ENCODE measurements around the gene SLC13A4.
A peak's percentile ranks its signal among the peaks of the same experiment; 100 is the strongest.
"Not testable (repeated sequence)": the region's sequence is repeated elsewhere in the genome, so short reads cannot be mapped to it uniquely, and the experiment has no call there.

Gene SLC13A4

DNA sequence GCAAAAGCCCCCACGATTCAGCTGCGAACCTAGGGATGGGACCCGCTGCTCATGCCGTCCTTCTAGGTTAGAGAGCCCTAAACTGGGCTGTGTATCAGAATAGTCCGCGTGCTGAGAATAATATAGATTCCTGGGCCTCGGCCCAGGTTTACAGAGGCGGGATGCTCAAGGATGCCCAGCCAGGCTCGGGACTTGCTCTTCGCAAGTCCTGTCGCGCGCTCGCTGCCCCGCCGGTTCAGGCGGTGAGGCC is 65.9 kb downstream of the SLC13A4 start:
- no peak for DNase-seq (ENCODE audit: low spot score)

DNA sequence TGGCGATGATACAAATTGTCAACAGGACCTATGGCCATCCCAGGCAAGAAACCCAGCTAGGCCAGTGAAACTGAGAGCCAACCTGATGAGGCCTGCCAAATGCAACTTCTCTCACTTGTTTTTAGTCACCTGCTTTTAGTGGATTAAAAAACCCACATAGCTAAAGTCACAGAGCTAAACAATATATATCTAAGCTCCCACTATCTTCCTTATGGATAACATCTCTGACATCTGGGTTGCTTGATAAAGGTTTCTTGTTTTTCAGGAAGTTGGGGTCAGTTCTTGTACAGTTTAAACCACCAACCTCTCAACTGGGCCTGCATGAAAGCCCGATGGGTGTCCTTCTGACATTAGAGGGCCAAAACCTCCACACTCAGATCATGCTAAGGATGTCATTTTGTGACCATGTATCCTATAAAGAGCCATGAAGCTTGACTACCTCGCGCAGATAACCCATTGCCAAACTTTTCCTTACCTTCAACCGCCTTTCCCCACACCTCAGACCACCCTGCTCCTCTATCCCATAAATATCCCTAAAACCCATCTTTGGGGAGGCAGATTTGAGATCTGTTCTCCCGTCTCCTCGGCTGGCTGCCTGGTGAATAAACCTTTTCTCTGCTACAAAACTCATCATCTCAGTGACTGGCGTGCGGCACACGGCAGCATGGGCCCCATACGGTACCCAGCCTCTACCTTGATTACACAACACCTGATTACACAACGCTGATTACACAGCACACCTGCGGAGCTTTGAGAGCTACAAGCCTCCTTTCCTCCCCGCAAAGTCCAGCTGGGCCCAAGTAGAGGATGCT is 66.5 kb downstream of the SLC13A4 start:
- no peak for DNase-seq (ENCODE audit: low spot score)

DNA sequence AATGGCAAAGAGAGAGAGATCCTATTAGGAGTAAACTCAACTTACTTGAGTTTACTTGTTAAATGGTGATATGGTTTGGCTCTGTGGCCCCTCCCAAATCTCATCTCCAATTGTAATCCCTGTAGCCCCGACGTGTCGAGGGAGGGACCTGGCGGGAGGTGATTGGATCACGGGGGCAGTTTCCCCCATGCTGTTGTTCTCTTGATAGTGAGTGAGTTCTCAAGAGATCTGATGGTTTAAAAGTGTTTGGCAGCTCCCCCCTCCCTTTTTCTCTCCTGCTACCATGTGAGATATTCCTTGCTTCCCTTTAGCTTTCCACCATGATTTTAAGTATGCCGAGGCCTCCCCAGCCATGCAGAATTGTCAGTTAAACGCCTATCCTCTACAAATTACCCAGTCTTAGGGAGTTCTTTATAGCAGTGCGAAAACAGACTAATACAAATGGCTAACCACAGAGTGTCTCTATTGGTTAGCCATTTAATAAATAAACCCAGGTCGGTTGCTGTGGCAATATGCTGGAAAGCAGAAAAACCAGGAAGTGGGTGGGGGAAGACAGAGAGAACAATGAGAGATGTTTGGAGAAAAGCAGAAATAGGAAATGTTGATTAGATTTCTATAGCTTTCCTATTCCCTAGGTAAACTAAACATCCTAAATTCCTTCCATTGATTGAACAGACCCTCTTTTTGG is 68.7 kb downstream of the SLC13A4 start:
- no peak for DNase-seq (ENCODE audit: low spot score)

DNA sequence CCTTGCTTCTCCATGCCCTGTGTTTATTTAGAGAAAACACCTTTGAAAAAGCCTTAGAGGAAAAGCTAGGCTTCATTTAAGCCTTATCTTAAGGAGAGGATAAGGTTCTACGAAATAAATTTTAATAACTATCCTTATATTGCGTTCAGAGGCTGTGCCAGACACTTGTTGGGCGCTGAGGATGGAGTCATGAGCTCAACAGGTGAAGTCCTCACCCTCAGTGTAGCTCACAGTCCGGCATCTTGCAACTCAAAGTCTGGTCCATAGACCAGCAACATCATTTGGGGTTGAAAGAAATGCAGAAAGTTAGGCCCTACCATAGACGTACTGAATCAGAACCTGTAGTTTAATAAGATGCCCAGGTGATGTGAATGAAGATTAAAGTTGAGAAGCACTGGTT is 69.4 kb downstream of the SLC13A4 start:
- DNase-seq (ENCODE audit: low spot score), result no peak

DNA sequence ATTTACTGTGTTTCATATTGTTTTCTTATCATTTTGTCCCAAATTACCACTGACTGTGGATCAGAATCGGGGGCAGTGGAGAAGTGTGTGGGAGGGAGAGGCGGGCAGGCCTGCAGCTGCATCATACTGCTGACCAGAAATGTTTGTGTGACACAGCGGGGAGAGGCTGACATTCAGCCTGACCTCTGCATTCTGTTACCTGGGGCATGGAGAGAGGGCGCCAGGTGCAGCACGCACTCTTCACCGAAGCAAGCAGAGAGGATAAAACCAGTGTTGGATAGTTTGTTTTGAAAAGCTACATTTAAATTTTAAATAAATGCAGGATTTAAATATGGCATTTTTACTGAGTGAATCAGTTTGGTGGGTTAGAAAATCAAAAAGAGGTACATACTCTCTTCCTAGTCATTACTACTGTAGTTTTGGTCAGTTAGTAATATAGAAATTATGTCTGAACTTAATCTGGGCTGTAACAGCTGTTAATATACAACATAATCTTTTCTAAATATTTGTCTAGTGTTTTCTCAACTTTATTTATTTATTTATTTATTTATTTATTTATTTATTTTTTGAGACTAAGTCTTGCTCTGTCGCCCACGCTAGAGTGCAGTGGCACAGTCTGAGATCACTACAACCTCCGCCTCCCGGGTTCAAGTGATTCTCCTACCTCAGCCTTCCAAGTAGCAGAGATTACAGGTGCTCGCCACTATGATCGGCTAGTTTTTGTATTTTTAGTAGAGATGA is 74.5 kb downstream of the SLC13A4 start:
- DNase-seq (ENCODE audit: low spot score), result no peak

DNA sequence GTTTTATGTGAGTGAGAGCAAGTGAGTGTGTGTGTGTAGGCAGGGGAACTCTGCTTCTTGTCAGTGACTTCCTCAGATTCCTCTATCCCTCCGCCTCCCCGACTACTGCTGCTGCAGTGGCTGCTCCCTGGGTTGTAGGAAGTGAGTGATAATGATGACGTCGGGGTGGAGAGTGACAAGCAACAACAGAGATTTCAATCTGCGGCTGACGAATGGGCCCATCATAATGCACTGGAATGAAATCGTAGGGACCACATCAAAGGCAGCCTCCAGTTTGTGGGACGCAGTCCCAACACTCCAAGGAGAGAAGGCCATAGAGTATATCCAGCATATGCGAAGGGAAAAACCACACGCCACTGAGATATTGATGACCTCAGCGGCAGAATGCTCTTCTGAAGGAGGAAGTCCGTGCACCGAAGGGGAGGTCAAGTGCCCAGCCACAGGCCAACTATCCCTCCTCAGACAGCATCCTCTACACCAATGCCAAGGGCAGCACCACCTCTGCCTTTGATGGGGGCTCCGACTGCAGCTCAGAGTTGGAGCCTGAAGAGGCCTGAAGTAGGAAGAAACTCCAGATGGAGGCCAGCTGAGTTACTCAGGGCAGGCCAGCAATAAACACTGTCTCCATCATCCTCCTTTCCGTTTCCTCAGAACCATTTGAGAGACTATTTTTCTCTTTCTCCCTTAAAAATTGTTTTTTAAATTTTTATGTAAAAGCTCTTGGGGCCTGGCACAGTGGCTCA is 77.0 kb downstream of the SLC13A4 start:
- no peak for DNase-seq (ENCODE audit: low spot score)

DNA sequence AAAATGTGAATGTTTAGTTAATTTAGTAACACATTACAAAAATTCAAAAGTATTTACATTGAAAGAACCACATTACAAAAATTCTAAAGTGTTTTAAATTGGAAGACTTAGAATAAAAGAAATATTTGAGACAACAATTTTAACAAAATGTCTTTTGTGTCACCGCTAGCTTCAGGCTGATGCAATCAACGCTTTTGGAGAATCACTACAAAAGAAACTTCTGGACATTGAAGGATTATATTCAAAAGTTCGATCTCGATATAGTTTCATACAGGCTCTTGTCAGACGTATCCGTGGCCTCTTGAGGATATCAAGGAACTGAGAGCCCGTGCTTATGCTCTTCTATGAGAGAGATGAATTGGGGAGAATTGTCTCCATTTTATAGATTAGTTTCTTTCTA is 79.8 kb downstream of the SLC13A4 start:
- no peak for DNase-seq (ENCODE audit: low spot score)

DNA sequence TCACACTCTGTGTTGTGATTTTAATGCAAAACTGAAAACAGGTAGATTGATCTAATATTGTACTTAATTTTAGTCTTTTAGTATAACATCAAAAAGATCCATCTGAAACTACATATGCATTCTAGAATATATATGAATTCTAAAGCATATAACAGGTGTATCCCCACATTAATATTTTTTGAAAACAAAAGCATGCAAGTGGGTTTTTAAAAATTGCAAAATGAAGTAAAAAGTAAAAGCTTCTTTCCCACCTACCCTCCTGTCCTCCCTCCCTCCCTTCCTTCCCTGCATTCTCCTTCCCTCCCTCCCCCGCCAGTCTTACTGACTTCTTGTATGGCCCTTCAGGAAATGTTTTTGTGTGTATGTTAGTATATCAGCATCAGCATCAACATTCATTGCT is 80.2 kb downstream of the SLC13A4 start:
- no peak for DNase-seq (ENCODE audit: low spot score)

DNA sequence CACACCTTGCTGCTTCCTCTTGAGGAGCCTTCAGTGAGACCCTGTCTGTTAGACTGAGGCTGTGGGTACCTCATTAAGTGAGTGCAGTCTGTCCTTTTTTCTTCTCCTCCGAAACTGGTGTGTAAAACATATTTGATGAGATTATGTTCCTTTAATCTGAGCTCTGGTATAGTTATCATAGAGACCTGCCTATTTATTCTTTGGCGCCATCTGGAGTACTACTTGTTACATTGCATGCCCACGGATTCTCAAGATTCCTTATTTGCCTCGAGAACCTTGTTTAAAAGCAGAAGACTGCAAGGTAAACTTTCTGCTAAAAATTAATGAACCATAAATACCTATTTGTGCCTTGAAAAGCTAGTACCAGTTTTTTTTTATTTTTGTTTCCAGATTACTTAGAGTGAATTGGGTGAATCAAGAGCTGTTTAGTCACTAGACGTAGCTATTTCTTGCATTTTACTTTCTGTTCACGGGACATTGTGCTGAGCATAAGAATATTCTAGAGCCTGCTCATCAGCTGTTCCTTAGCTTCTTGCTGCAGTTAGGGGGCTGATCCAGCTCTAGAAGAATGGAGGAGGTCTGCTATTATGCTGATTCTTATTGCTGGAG is 82.6 kb downstream of the SLC13A4 start:
- DNase-seq (ENCODE audit: low spot score), result peak; percentile 51

DNA sequence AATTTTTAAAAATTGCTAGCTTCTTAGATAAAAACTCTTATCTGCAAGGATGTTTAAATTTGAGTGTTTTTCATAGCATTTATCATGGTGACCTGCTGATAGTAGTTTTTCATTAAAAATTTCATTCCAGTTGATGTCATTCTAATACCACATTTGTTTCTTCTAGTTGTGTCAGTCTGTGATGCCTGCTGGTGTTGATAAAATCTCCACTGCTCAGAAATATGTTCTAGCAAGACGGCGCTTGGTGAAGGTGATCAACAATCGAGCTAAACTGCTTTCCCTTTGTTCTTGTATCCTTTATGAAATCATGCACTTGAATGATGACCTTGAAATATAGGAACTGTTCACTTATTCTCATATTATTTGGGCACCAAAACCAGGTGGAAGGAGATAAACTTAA is 83.3 kb downstream of the SLC13A4 start:
- no peak for DNase-seq (ENCODE audit: low spot score)

DNA sequence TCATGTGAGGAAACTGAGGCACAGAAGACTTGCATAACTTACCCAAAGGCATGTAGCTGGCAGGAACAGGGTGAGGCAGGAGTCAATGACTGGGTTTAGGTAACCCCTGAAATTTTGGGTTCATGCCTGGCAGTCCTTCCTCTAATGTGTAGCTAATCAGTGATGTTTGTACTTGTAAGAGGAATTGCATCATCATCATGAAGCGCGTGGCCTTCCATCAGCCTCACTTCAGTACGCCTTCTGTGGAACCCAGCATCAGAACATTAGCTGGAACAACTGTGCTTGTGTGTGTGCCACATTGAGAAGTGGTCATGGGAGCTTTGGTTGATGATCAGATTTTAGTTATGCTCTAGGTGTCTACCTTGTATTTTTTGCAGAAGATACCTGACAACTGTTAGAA is 83.8 kb downstream of the SLC13A4 start:
- no peak for DNase-seq (ENCODE audit: low spot score)

DNA sequence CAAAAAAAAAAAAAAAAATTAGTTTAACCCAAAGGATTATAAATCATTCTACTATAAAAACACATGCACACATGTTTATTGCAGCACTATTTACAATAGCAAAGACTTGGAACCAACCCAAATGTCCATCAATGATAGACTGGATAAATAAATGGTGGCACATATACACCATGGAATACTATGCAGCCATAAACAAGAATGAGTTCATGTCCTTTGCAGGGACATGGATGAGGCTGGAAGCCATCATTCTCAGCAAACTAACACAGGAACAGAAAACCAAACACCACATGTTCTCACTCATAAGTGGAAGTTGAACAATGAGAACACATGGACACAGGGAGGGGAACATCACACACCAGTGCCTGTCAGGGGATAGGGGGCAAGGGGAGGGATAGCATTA is 88.3 kb downstream of the SLC13A4 start:
- DNase-seq (ENCODE audit: low spot score), result not testable (repeated sequence)

DNA sequence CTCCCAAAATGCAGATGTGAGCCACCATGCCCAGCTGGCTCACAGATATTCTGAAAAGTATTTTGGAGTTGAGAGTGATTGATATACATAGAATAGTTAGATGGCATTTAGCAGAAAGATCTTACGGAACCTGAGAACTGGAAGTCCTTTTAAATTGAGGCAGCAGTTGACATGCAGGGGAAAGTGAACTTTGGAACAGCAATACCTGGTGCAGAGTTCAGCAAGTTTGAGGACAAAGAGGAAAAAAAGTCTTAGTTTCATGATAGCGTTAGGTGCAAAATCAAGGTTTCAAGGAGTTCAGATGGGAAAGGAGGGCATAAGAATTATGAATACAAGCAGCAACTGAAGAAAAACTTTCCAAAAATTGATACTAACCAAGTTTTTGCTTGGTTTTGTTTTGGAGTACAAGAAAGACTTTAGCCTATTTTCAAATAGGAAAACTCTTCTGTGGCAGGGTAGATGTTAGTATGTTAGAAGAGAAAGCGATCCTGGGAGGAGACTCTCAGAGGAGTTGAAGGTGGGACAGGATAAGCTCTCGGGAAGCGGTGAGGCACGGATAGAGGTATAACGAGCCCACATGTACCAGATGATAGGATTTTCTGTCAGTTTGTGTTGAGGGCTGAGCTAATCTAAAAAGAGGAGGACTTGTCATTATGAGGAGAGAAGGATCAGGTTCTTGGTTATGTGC is 93.7 kb downstream of the SLC13A4 start:
- no peak for DNase-seq (ENCODE audit: low spot score)

All from LoVo (cell line).